ENCODE results near the gene SNX18.

DNA sequence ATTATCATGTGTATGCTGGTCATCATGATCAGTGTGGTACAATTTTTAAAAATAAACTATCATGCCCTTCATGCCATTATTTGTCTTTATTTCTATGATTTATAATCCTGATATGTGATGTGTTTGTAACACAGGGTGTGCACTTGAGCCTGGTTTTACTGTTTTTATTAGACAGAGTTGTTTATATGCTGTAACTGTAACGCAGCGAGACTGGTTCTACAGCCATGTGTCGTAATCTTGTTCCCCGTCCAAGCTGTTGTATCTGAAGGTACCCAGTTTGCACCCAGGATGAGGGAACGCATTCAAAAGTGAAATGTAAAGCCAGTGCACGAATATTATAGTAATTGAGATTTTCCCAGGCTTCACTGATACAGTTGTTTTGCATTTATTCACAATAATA is 28.2 kb downstream of the SNX18 start:
- TF ChIP-seq SRF (IDR thresholded peaks at IDR 0.05; ENCODE audit: low read depth, low read length): no peak
- TF ChIP-seq, protein P1, sequence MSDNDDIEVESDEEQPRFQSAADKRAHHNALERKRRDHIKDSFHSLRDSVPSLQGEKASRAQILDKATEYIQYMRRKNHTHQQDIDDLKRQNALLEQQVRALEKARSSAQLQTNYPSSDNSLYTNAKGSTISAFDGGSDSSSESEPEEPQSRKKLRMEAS (IDR thresholded peaks at IDR 0.05): no peak
- no peak for TF ChIP-seq YY1 (IDR thresholded peaks at IDR 0.05; ENCODE audit: low read depth, low read length)
- no peak for TF ChIP-seq POLR2AphosphoS5 (IDR thresholded peaks at IDR 0.05; ENCODE audit: low read depth, low read length)
- TF ChIP-seq, protein P2, sequence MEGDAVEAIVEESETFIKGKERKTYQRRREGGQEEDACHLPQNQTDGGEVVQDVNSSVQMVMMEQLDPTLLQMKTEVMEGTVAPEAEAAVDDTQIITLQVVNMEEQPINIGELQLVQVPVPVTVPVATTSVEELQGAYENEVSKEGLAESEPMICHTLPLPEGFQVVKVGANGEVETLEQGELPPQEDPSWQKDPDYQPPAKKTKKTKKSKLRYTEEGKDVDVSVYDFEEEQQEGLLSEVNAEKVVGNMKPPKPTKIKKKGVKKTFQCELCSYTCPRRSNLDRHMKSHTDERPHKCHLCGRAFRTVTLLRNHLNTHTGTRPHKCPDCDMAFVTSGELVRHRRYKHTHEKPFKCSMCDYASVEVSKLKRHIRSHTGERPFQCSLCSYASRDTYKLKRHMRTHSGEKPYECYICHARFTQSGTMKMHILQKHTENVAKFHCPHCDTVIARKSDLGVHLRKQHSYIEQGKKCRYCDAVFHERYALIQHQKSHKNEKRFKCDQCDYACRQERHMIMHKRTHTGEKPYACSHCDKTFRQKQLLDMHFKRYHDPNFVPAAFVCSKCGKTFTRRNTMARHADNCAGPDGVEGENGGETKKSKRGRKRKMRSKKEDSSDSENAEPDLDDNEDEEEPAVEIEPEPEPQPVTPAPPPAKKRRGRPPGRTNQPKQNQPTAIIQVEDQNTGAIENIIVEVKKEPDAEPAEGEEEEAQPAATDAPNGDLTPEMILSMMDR (IDR thresholded peaks at IDR 0.05; ENCODE audit: control extremely low read depth in 1 of 3, insufficient read depth in 1 of 3, low read depth in 1 of 3, low read length in 3 of 3): no peak
- no peak for TF ChIP-seq E2F6 (IDR thresholded peaks at IDR 0.05)
- no peak for TF ChIP-seq TAF1 (IDR thresholded peaks at IDR 0.05; ENCODE audit: low read depth, low read length)
- TF ChIP-seq, protein P3, sequence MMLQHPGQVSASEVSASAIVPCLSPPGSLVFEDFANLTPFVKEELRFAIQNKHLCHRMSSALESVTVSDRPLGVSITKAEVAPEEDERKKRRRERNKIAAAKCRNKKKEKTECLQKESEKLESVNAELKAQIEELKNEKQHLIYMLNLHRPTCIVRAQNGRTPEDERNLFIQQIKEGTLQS (IDR thresholded peaks at IDR 0.05; ENCODE audit: insufficient read depth, low read depth, low read length): no peak
- TF ChIP-seq EZH2 (IDR thresholded peaks at IDR 0.05; ENCODE audit: low read depth, low read length, severe bottlenecking): no peak
- no peak for TF ChIP-seq SP4 (IDR thresholded peaks at IDR 0.05; ENCODE audit: low read length)
- no peak for TF ChIP-seq JUN (IDR thresholded peaks at IDR 0.05; ENCODE audit: low read depth, low read length)
- no peak for TF ChIP-seq EP300 (IDR thresholded peaks at IDR 0.05; ENCODE audit: borderline replicate concordance in 1 of 2, low read depth in 2 of 2, low read length in 2 of 2)

Measured in H1 (cell line).